NCI-H146 treated with DMSO at 0.1 percent for 48 hours (cell line): Measurements from ENCODE around the gene B3GALT4.

Experiments used
- DNase-seq: peaks from one replicate; lab custom pipeline; 2025; ENCODE audit not compliant: unreplicated experiment; lab: John Stamatoyannopoulos, UW

The B3GALT4 gene

DNA sequence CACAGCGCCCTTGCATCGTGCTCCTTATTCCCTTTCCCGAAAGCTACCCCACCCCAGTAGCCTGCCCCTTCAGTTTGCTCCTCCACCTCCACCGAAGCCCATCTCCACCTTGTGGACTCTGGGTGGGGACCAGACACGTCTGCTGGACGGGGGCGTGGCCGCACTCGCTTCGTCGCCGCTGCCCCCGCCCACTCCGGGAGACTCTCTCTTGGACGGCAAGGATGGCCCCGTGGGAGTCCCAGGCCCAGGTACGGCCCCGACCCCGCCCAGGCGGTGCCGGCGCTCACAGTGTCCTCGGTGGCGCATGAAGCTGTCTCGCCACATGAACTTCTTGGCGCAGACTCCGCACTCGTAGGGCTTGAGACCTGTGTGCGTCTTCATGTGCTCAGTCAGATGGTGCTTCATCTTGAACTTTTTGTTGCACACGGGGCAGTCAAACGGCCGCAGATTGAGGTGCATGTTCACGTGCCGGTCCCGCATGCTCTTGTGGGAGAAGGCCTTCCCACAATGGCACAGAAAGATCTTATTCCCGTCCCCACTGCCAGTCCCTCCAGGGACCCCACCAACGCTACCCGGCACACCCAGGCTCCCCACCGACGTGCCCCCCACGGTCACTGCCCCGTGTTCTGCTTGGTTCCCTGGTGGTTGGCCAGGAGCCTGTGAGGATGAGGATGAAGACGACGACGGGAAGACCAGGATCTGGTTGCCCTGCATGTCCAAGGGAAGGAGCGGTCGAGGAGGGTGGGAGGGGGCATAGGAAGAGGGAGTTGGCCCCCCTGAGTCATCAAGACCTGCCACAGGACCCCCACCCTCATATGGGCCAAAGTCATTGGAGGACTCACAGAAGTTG, 38.2 kb downstream of the B3GALT4 start:
- no peak for DNase-seq

DNA sequence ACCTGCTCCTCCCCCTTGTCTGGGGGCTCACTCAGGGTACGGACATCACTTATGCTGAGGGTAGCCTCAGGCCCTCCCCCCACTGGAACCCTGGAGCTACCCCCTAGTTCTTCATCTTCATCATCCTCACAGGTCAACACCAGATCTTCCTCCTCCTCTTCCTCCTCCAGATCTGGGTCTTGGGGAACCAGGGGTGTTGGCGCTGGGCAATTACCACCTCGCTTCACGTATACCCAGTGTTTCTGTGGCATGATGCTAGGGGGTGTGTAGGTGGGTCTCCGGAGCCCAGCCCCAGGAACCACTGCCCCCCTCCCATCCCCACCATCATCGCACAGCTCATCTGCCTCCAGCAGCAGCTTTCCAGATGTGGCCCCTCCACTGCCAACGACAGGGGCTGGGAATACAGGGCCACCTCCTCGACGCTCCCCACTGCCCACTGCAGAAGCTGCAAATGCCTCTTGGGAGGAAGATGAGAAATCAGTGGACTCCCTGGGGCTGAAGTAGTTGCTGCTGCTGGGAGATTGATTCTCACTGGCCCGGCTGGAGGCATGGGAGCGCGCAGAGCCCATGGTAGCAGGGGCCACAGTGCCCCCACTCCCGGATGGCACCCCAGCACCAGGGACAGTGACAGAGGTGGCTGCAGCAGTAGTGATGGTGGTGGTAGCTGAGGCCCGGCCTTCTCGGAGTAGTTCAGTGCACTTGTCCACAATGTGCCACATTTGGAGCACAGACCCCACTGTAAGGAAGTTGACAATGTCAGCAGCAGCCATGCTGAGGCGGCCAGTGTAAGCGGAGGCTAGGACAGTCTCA, 39.1 kb downstream of the B3GALT4 start:
- DNase-seq, result no peak

GRCh38 chr6:33316603-33317418, 39.9 kb downstream of the B3GALT4 start:
- DNase-seq, result no peak

GRCh38 chr6:33317419-33317668, 40.4 kb downstream of the B3GALT4 start:
- no peak for DNase-seq

DNA sequence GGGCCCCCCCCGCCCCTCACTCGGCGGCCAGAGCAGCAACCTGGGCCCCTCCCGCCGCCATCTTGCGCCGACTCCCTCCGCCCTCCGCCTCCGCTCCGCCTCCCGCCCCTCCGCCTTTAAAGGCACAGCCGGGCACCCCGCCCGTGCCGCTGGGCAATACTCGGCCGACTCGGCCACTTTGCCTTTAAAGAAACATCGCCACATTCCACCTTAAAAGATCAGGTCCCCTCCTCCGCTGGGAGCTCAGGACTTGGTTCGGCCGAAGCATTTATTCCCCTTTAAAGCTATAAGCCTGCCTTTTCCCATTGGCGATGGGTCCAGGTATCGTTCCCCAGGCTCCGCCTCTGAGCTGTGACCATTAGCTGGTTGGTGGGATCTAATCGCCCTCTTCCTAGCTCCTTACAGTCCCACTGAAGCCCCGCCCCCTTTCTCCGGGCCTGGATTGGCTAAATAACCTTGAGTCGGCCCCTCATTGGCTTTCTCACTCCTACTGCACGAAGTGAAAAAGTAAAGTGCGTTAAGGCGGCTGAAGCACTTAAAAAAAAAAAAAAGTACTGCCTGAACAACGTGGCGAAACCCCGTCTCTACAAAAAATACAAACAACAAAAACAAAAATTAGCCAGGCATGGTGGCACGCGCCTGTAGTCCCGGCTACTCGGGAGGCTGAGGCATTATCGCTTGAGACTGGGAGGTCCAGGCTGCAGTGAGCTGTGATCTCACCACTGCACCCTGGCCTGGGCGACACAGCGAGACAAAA, 40.9 kb downstream of the B3GALT4 start, which contains the start of gene ZBTB22:
TSS of gene ZBTB22 (minus strand) at position 76 of the 757 bp plus-strand sequence. CDS start 828 bp downstream, outside the sequence.
- DNase-seq, result peak; percentile 90

DNA sequence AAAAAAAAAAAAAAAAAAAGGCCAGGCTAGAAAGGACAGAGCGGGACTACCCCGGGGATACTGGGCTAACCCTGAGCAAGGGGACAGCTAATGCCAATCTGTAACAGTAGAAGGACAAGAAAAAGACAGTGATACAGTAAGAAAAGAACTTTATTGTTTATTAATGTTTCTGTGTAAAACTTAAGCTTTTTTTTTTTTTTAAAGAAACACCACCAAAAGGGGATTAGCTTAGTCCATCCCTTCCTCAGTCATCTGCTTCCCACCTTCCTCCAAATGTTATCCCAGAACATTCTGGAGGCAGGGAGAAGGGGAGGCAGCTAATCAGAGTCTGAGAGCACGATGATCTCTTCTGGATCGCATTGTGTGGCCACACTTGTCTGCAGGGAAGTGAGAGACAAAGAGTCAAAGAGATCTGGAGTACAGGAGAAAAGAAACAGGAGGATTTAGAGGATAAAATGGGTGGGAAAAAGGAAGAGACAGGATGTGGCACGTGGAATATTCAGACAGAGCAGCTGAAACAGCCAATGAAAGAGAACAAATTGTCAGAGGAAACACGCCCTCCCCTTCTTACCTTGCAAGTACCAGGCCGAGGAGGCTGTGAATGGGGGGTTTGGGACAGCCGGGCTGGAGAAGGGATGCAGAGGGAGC, 41.6 kb downstream of the B3GALT4 start:
- no peak for DNase-seq

GRCh38 chr6:33319939-33320314, 43.0 kb downstream of the B3GALT4 start:
- DNase-seq, result no peak

- no peak for DNase-seq
These were observed 43.6 kb downstream of the B3GALT4 start for GRCh38 chr6:33320315-33321181.

- DNase-seq, result no peak
These were observed 44.3 kb downstream of the B3GALT4 start for GRCh38 chr6:33321227-33321626.

DNA sequence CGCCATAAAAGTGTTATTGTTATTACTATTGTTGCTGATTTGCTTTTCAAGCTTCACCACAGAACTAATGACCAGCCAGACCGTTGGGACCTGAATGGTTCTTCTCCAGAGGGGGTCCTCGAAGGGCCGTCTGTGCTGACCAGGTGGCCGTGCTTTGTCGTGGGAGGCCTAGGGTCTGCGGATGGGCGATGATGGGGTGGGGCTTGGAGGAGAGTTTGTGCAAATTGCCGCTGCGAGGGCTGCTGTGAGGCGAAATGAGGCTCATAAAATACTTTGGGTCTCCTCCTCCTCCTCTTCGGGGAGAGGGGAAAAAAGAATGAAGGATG, 46.7 kb downstream of the B3GALT4 start:
- peak; percentile 84 for DNase-seq

GRCh38 chr6:33324125-33324524, 47.2 kb downstream of the B3GALT4 start:
- DNase-seq, result peak; percentile 43
